Endothelial cell (in vitro differentiated cells): Measurements from ENCODE around the gene BCL7B. TPM values are rescaled to one million over a fixed set of nuclear protein-coding genes. Genes with fewer than 3 reads are reported as not detected.

ENCODE experiments used
- DNase-seq: peaks from one replicate; pipeline ENCODE4 v3.0.0; 2021; ENCODE audit warnings: low spot score
- H3K27ac Mint-ChIP-seq: one replicate; pipeline ENCODE4 v1.8.0; 2021; ENCODE audit warnings: mixed read lengths, inconsistent platforms; ENCODE audit not compliant: unreplicated experiment
- H3K27me3 Mint-ChIP-seq: one replicate; pipeline ENCODE4 v1.8.0; 2021; ENCODE audit warnings: mild to moderate bottlenecking, moderate library complexity, mixed read lengths, inconsistent platforms; ENCODE audit not compliant: unreplicated experiment
- H3K36me3 Mint-ChIP-seq: one replicate; pipeline ENCODE4 v1.8.0; 2021; ENCODE audit warnings: mild to moderate bottlenecking, low read depth, mixed read lengths, inconsistent platforms; ENCODE audit not compliant: unreplicated experiment
- H3K4me1 Mint-ChIP-seq: one replicate; pipeline ENCODE4 v1.8.0; 2021; ENCODE audit warnings: mild to moderate bottlenecking, mixed read lengths, inconsistent platforms; ENCODE audit not compliant: unreplicated experiment
- H3K4me3 Mint-ChIP-seq: one replicate; pipeline ENCODE4 v1.8.0; 2021; ENCODE audit warnings: mild to moderate bottlenecking, mixed read lengths, inconsistent platforms; ENCODE audit not compliant: unreplicated experiment
- H3K9me3 Mint-ChIP-seq: one replicate; pipeline ENCODE4 v1.8.0; 2021; ENCODE audit warnings: mixed read lengths, inconsistent platforms; ENCODE audit not compliant: unreplicated experiment
- CTCF ChIP-seq: fragments of 200-600 bp; sonication (generic); IDR thresholded peaks from one replicate; pipeline ENCODE4 v1.5.0; 2021; ENCODE audit warnings: antibody characterized with exemption; ENCODE audit not compliant: unreplicated experiment
- total RNA-seq: library from RNA; stranded (reverse); fragmentation: NEBNext Ultra II Directional; extraction: Animal tissue kit (Norgen Biotek cat#: 25700); gene quantifications from one replicate; pipeline ENCODE4 v1.2.1, GENCODE V29; 2021; ENCODE audit not compliant: unreplicated experiment

The BCL7B gene
- total RNA-seq, 1 donor from 2014 or later, result 38.6 TPM

GRCh38 chr7:73578342-73579128 lies 21.0 kb upstream of the BCL7B start, which contains the start of gene TBL2:
Gene TBL2, minus strand, starts transcription at chr7:73578579. Its CDS starts 30 bp downstream, at chr7:73578549.
- Mint-ChIP-seq H3K4me3 (peak within 1 kb of the TSS; percentile 95), H3K4me1 (peaks cover 23% of the 10 kb centered on the region), H3K27me3 (peaks cover 5% of the 10 kb centered on the region), H3K36me3 (peaks cover 20% of the 10 kb centered on the region), H3K9me3 (no peaks in the 10 kb centered on the region), H3K27ac (peak within 1 kb of the TSS; percentile 82)
- TF ChIP-seq CTCF, result peak; percentile 13
- DNase-seq, result peak; percentile 98

DNA sequence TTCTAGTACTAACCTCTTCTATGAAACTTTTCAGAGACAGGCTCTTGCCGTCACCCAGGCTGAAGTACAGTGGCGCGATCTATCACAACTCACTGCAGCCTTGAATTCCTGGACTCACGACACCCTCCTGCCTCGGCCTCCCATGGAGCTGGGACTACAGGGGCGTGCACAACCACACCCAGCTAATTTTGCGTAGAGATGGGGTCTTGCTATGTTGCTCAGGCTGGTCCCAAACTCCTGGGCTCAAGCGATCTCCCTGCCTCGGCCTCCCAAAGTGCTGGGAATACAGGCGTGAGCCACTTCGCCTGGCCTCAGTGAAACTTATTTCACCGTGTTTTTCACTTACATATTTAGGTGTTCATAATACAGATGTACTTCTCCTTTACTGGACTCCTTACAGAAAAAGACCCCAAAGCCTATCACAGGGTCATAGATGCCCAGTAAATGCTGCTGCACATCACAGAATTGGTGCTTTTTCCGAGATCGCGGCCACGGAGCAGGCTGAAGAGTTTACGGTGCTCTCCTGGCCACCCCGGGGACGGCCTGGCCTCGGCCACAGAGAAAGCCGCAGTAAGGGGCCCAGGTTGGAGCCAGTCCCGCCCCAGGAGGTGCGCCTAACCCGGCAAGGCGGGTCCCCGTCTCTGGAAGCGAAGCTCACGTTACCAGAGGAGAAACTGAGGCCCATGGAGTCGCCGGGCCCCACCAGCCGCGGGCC lies 20.3 kb upstream of the BCL7B start:
- peak overlapping the region; percentile 93 for H3K4me3 Mint-ChIP-seq
- H3K36me3 Mint-ChIP-seq, result peaks cover 20% of the 10 kb centered on the region
- peaks cover 23% of the 10 kb centered on the region for H3K4me1 Mint-ChIP-seq
- peak overlapping the region; percentile 24 for H3K27ac Mint-ChIP-seq
- no peak for DNase-seq
- H3K9me3 Mint-ChIP-seq, result no peaks in the 10 kb centered on the region
- no peak for TF ChIP-seq CTCF
- peaks cover 5% of the 10 kb centered on the region for H3K27me3 Mint-ChIP-seq

DNA sequence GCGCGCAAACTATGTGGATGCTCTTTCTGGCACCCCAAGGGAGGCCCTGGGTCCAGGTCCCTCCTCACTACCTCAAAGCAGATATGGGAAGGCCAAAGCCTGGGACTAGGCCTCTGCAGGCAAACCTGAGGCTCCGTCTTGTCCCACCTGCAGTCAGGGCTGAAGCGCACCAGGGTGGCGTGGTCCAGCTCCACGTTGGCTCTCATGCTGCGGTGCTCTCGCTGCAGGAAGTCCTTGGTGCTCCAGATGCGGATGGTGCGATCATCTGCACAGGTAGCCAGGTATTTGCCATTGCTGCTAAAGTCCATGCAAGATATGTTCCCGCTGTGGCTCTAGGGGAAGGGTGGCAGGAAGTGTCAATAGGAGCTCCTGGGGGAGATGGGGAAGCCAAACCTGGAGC lies 16.3 kb upstream of the BCL7B start:
- H3K4me1 Mint-ChIP-seq, result peaks cover 10% of the 10 kb centered on the region
- no peak overlapping the region for H3K27ac Mint-ChIP-seq
- no peak for DNase-seq
- no peak for TF ChIP-seq CTCF
- peak overlapping the region; percentile 59 for H3K4me3 Mint-ChIP-seq
- peaks cover 5% of the 10 kb centered on the region for H3K27me3 Mint-ChIP-seq
- H3K36me3 Mint-ChIP-seq, result peaks cover 37% of the 10 kb centered on the region
- H3K9me3 Mint-ChIP-seq, result no peaks in the 10 kb centered on the region

DNA sequence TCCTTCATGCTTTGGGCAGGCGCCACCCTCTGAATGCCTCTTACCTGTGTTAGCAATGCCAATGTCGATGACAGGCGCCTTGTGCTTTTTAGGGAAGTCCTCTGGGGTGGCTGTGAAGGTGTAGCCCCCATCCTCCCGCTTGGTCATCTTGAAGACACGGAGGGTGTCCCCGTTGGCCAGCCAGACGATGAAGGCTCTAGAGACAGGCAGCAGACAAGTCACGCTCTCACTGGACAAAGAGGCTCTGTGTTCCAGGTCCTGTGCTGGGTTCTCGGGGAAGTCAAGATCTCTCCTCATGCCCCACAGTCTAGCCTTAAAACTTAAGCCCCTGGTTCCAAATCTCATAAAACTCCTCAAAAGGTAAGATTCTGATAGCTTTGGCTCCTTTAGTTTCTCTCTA lies 15.8 kb upstream of the BCL7B start:
- Mint-ChIP-seq H3K9me3 (no peaks in the 10 kb centered on the region), H3K27ac (no peak overlapping the region), H3K27me3 (peaks cover 5% of the 10 kb centered on the region), H3K4me3 (no peak overlapping the region), H3K4me1 (peaks cover 9% of the 10 kb centered on the region), H3K36me3 (peaks cover 37% of the 10 kb centered on the region)
- DNase-seq, result no peak
- no peak for TF ChIP-seq CTCF

DNA sequence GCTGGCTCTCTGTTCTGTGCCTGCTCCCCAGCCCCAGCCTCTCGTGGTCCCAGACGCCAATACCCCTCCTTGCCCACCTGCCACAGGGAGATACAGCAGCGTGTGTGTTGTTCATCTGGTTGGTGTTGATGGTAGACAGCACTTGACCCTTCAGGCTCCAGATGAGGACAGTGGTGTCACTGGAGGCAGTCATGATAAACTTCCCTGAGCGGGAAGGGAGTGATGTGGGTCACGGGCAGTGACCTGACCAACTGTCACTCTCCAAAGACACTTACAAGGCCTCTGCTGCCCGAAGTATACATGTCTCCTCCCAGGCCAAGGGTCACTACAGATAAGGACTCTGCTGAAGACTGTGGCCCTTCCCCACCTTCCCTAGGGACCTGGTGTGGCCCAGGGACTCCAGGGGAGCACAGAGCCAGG lies 15.3 kb upstream of the BCL7B start:
- no peak overlapping the region for H3K4me3 Mint-ChIP-seq
- no peaks in the 10 kb centered on the region for H3K9me3 Mint-ChIP-seq
- peaks cover 37% of the 10 kb centered on the region for H3K36me3 Mint-ChIP-seq
- TF ChIP-seq CTCF, result no peak
- peaks cover 3% of the 10 kb centered on the region for H3K27me3 Mint-ChIP-seq
- DNase-seq, result no peak
- no peak overlapping the region for H3K27ac Mint-ChIP-seq
- peaks cover 7% of the 10 kb centered on the region for H3K4me1 Mint-ChIP-seq
